Panc1 (cell line): ENCODE data around the gene NOSTRIN. TPM values are rescaled to one million over a fixed set of nuclear protein-coding genes. Genes with fewer than 3 reads are reported as not detected.

Source experiments
- ATAC-seq: fragments of 200-7000 bp; cut with Tn5 transposase; 2 replicates; pipeline ENCODE4 v1.9.1; 2020; ENCODE audit warnings: mild to moderate bottlenecking, moderate library complexity
- BruUV-seq: library from RNA; stranded (reverse); fragments of 400-500 nt; replicated peaks from 2 replicates; lab custom pipeline; 2021; lab: Mats Ljungman, UMichigan
- CTCF ChIA-PET: fragments of 300-600 bp; sonication (Branson Sonifier 250); formaldehyde crosslinking; loops from one replicate; lab custom pipeline; 2022; ENCODE audit warnings: antibody characterized with exemption; lab: Charles Lee
- POLR2A ChIA-PET: fragments of 300-600 bp; sonication (Branson Sonifier 250); formaldehyde crosslinking; loops from one replicate; lab custom pipeline; 2022; ENCODE audit warnings: antibody characterized with exemption; lab: Charles Lee
- DNase-seq: peaks from one replicate; pipeline ENCODE4 v3.0.0-alpha.2; 2010; ENCODE audit warnings: low read depth, low spot score
- H3K27ac ChIP-seq: 2 replicates; pipeline ENCODE4 v1.5.1; 2011; ENCODE audit warnings: mild to moderate bottlenecking, low read length, inconsistent platforms
- H3K27me3 ChIP-seq: fragments of 200-500 bp; sonication (Bioruptor generic); 2 replicates; pipeline ENCODE4 v1.6.0; 2014; ENCODE audit warnings: low read length, inconsistent platforms; ENCODE audit not compliant: control insufficient read depth, insufficient read depth
- H3K36me3 ChIP-seq: fragments of 200-500 bp; sonication (Bioruptor generic); 2 replicates; pipeline ENCODE4 v1.5.1; 2014; ENCODE audit warnings: inconsistent platforms, mild to moderate bottlenecking, low read length, moderate library complexity; ENCODE audit not compliant: control insufficient read depth, insufficient read depth
- H3K4me1 ChIP-seq: 2 replicates; pipeline ENCODE4 v1.5.1; 2011; ENCODE audit warnings: inconsistent platforms, mild to moderate bottlenecking, low read length, moderate library complexity; ENCODE audit not compliant: control insufficient read depth, insufficient read depth
- H3K4me3 ChIP-seq, 2 experiments: 2 replicates each; pipeline ENCODE4 v1.5.1; 2011 to 2012; ENCODE audit warnings: low read depth in 2 of 2, low read length in 2 of 2, mild to moderate bottlenecking in 2 of 2, inconsistent platforms in 1 of 2, moderate library complexity in 1 of 2
- H3K9me3 ChIP-seq: fragments of 200-500 bp; sonication (Bioruptor generic); 2 replicates; pipeline ENCODE4 v1.5.1; 2014; ENCODE audit warnings: low read depth, mild to moderate bottlenecking, inconsistent platforms, low read length, moderate library complexity; ENCODE audit not compliant: control insufficient read depth, insufficient read depth
- POLR2AphosphoS5 ChIP-seq: IDR thresholded peaks from 2 replicates; pipeline ENCODE4 v1.6.1; 2012; ENCODE audit warnings: mild to moderate bottlenecking, low read depth, low read length, moderate library complexity
- SIN3A ChIP-seq: IDR thresholded peaks from 2 replicates; pipeline ENCODE4 v1.6.1; 2012; ENCODE audit warnings: low read depth, mild to moderate bottlenecking, low read length, moderate library complexity, borderline replicate concordance; ENCODE audit not compliant: insufficient read depth
- TCF7L2 ChIP-seq: IDR thresholded peaks from 2 replicates; pipeline ENCODE4 v1.6.1; 2011; ENCODE audit warnings: mild to moderate bottlenecking, low read depth, low read length, inconsistent platforms
- in situ Hi-C: cut with HindIII; loops from 2 replicates; pipeline ENCODE4 v1.10.0; 2016; ENCODE audit warnings: low sequenced_read_pairs, low pct_unique_long_range_greater_than_20kb
- intact Hi-C: fragments of 100-400 bp; cut with micrococcal nuclease; formaldehyde crosslinking; loops from one replicate; pipeline ENCODE4 v1.10.0; 2022; ENCODE audit not compliant: unreplicated experiment
- total RNA-seq: library from RNA; stranded (reverse); gene quantifications from one replicate; pipeline ENCODE4 v1.2.1, GENCODE V29; 2021; ENCODE audit not compliant: unreplicated experiment
- TF ChIP-seq, protein P1 (sequence below): fragments of 450-650 bp; IDR thresholded peaks from 2 replicates; pipeline ENCODE4 v1.5.1; 2017; ENCODE audit warnings: mild to moderate bottlenecking
- TF ChIP-seq, protein P2 (sequence below), 2 experiments: IDR thresholded peaks; 2 replicates each; pipeline ENCODE4 v1.6.1; 2011 to 2012; ENCODE audit warnings: low read depth in 2 of 2, control low read depth in 1 of 2, low read length in 1 of 2, mild to moderate bottlenecking in 1 of 2, moderate library complexity in 1 of 2; ENCODE audit not compliant: insufficient read depth in 1 of 2

The NOSTRIN gene
- total RNA-seq, 1 experiment from 2014 or later: not detected

DNA sequence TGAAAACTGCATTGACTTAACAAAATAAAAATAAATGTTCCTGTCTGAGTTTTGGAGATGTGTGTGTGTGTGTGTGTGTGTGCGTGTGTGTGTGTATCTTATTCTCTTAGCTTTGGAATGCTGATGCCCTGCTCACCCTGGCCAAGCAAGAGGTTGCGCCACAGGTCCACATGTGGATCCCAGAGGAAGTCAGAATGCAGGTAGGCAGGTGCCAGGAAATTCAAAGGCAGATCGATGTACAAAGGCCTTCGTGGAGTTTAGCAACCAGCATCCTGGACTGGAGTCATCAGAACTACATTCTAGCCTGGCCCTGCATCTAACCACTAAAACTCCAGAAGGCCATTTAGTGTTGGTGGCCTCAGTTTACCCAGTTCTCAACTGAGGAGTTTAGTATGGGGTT lies 111.1 kb downstream of the NOSTRIN start:
- no peak for ATAC-seq
- ChIA-PET POLR2A (no interaction called here), CTCF (no interaction called here)

More for the DNA sequence above, 111.1 kb downstream of the NOSTRIN start:
- in situ Hi-C loops (no loop called here), intact Hi-C loops (loop anchor here (10.0 kb wide), 1 partner anchor 779 kb away; no protein-coding TSS in a partner anchor)
- no peaks in the 10 kb centered on the region for H3K36me3 ChIP-seq
- peaks cover 4% of the 10 kb centered on the region; the same call in 1 of the 2 replicates for H3K9me3 ChIP-seq
- TF ChIP-seq POLR2AphosphoS5: no peak
- no peak for TF ChIP-seq TCF7L2
- TF ChIP-seq, protein P1, sequence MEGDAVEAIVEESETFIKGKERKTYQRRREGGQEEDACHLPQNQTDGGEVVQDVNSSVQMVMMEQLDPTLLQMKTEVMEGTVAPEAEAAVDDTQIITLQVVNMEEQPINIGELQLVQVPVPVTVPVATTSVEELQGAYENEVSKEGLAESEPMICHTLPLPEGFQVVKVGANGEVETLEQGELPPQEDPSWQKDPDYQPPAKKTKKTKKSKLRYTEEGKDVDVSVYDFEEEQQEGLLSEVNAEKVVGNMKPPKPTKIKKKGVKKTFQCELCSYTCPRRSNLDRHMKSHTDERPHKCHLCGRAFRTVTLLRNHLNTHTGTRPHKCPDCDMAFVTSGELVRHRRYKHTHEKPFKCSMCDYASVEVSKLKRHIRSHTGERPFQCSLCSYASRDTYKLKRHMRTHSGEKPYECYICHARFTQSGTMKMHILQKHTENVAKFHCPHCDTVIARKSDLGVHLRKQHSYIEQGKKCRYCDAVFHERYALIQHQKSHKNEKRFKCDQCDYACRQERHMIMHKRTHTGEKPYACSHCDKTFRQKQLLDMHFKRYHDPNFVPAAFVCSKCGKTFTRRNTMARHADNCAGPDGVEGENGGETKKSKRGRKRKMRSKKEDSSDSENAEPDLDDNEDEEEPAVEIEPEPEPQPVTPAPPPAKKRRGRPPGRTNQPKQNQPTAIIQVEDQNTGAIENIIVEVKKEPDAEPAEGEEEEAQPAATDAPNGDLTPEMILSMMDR: no peak
- TF ChIP-seq SIN3A: no peak
- TF ChIP-seq, protein P2, sequence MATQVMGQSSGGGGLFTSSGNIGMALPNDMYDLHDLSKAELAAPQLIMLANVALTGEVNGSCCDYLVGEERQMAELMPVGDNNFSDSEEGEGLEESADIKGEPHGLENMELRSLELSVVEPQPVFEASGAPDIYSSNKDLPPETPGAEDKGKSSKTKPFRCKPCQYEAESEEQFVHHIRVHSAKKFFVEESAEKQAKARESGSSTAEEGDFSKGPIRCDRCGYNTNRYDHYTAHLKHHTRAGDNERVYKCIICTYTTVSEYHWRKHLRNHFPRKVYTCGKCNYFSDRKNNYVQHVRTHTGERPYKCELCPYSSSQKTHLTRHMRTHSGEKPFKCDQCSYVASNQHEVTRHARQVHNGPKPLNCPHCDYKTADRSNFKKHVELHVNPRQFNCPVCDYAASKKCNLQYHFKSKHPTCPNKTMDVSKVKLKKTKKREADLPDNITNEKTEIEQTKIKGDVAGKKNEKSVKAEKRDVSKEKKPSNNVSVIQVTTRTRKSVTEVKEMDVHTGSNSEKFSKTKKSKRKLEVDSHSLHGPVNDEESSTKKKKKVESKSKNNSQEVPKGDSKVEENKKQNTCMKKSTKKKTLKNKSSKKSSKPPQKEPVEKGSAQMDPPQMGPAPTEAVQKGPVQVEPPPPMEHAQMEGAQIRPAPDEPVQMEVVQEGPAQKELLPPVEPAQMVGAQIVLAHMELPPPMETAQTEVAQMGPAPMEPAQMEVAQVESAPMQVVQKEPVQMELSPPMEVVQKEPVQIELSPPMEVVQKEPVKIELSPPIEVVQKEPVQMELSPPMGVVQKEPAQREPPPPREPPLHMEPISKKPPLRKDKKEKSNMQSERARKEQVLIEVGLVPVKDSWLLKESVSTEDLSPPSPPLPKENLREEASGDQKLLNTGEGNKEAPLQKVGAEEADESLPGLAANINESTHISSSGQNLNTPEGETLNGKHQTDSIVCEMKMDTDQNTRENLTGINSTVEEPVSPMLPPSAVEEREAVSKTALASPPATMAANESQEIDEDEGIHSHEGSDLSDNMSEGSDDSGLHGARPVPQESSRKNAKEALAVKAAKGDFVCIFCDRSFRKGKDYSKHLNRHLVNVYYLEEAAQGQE (IDR thresholded peaks at IDR 0.05; ENCODE audit: insufficient read depth in 1 of 2, low read depth in 2 of 2, low read length in 1 of 2): no peak
- peaks cover 21% of the 10 kb centered on the region for H3K27me3 ChIP-seq
- 0 out of 2 replicates have a peak, but pooled peaks cover 3% of the 10 kb centered on the region for H3K4me1 ChIP-seq
- DNase-seq: no peak
- BruUV-seq: no TSS peak
- no peak overlapping the region for H3K4me3 ChIP-seq
- no peak overlapping the region for H3K27ac ChIP-seq

Other genes starting within 250 kb of the NOSTRIN start
- 21.1 TPM for gene SPC25, start 87.8 kb downstream of the NOSTRIN start, total RNA-seq
- gene G6PC2, start 98.7 kb downstream of the NOSTRIN start, total RNA-seq: not detected
- gene ABCB11, start 228.7 kb downstream of the NOSTRIN start, total RNA-seq: 0.05 TPM